GM12878 (cell line): ENCODE results near the gene CHMP4B. TPM values are rescaled to one million over a fixed set of nuclear protein-coding genes. Genes with fewer than 3 reads are reported as not detected.

Experiments
- ATAC-seq: fragments of 200-7000 bp; cut with Tn5 transposase; 3 replicates; pipeline ENCODE4 v1.9.1; 2020; ENCODE audit warnings: mild to moderate bottlenecking, moderate library complexity
- BruUV-seq: library from RNA; stranded (reverse); fragments of 400-500 nt; replicated peaks from 2 replicates; lab custom pipeline; 2021; lab: Mats Ljungman, UMichigan
- CTCF ChIA-PET: fragments of 300-600 bp; sonication (Branson Sonifier 250); formaldehyde crosslinking; extraction: SDS; loops from one replicate; lab custom pipeline; 2021; ENCODE audit warnings: inconsistent platforms; lab: Yijun Ruan, JAX
- POLR2A ChIA-PET: fragments of 350-600 bp; formaldehyde crosslinking; extraction: SDS; loops from one replicate; lab custom pipeline; 2021; ENCODE audit warnings: inconsistent platforms; lab: Charles Lee
- RAD21 ChIA-PET: fragments of 300-600 bp; sonication (Branson Sonifier 250); formaldehyde crosslinking; loops from one replicate; lab custom pipeline; 2023; ENCODE audit warnings: antibody characterized with exemption; ENCODE audit not compliant: unreplicated experiment; lab: Charles Lee
- SMC1A ChIA-PET: fragments of 300-600 bp; sonication (Branson Sonifier 250); formaldehyde crosslinking; loops from one replicate; lab custom pipeline; 2023; ENCODE audit not compliant: unreplicated experiment, uncharacterized antibody; lab: Charles Lee
- DNase-seq: peaks from one replicate; pipeline ENCODE4 v3.0.0-alpha.2; 2011; ENCODE audit warnings: low read depth, low spot score
- FAIRE-seq: peaks from 3 replicates; lab custom pipeline; 2011; peaks lifted over from hg19 to GRCh38; lab: Jason Lieb, UNC
- H2AFZ ChIP-seq: 2 replicates; pipeline ENCODE4 v1.6.0; 2011; ENCODE audit warnings: low read depth, low read length, control low read depth; ENCODE audit not compliant: control insufficient read depth
- H3K27ac ChIP-seq: 2 replicates; pipeline ENCODE4 v1.5.1; 2011; ENCODE audit warnings: control low read depth; ENCODE audit not compliant: control insufficient read depth, insufficient read depth
- H3K27me3 ChIP-seq, 2 experiments: replicated peaks in 1 of 2; 2 replicates each; pipeline versions ENCODE4 v1.6.0 to v1.6.1; 2011; ENCODE audit warnings: low read length in 1 of 2; ENCODE audit not compliant: control insufficient read depth in 2 of 2, insufficient read depth in 2 of 2
- H3K36me3 ChIP-seq, 2 experiments: 2 replicates each; pipeline ENCODE4 v1.5.1; 2011; ENCODE audit warnings: low read length in 1 of 2; ENCODE audit not compliant: control insufficient read depth in 2 of 2, insufficient read depth in 2 of 2
- H3K4me1 ChIP-seq: 2 replicates; pipeline ENCODE4 v1.6.1; 2011; ENCODE audit warnings: mild to moderate bottlenecking, low read length, moderate library complexity, mixed read lengths; ENCODE audit not compliant: control insufficient read depth, insufficient read depth
- H3K4me2 ChIP-seq: 2 replicates; pipeline ENCODE4 v1.6.0; 2011; ENCODE audit warnings: control low read depth; ENCODE audit not compliant: control insufficient read depth, insufficient read depth
- H3K4me3 ChIP-seq: fragments of 200-600 bp; sonication (generic); 2 replicates; pipeline ENCODE4 v1.5.1; 2016
- H3K79me2 ChIP-seq: 2 replicates; pipeline ENCODE4 v1.6.0; 2011; ENCODE audit warnings: low read length; ENCODE audit not compliant: control insufficient read depth, insufficient read depth
- H3K9ac ChIP-seq: 2 replicates; pipeline ENCODE4 v1.8.0; 2011; ENCODE audit warnings: low read length, control low read depth, mixed read lengths; ENCODE audit not compliant: control insufficient read depth, insufficient read depth
- H3K9me3 ChIP-seq: replicated peaks from 3 replicates; pipeline ENCODE4 v1.5.1; 2011; ENCODE audit warnings: mild to moderate bottlenecking, low read length; ENCODE audit not compliant: control insufficient read depth, insufficient read depth
- H4K20me1 ChIP-seq: 2 replicates; pipeline ENCODE4 v1.6.0; 2011; ENCODE audit not compliant: control insufficient read depth, insufficient read depth
- BACH1 ChIP-seq: fragments of 450-650 bp; IDR thresholded peaks from 2 replicates; pipeline ENCODE4 v1.6.1; 2017; ENCODE audit warnings: mild to moderate bottlenecking, borderline replicate concordance
- ESRRA ChIP-seq: IDR thresholded peaks from 2 replicates; pipeline ENCODE4 v1.6.1; 2012; ENCODE audit warnings: mild to moderate bottlenecking, low read length, improper control_type of control experiment
- ETV6 ChIP-seq, 2 experiments: fragments of 450-650 bp in 1 of 2; IDR thresholded peaks in 1 of 2; conservative IDR thresholded peaks in 1 of 2; 2 replicates each; pipeline ENCODE4 v1.6.1; 2014; ENCODE audit warnings: antibody characterized with exemption in 1 of 2, borderline replicate concordance in 1 of 2, low read depth in 1 of 2, mild to moderate bottlenecking in 1 of 2, moderate library complexity in 1 of 2
- HDAC6 ChIP-seq: fragments of 200-600 bp; sonication (generic); IDR thresholded peaks from one replicate; pipeline ENCODE4 v1.8.0; 2017; ENCODE audit warnings: antibody characterized with exemption; ENCODE audit not compliant: unreplicated experiment
- MYC ChIP-seq: IDR thresholded peaks from 2 replicates; pipeline ENCODE4 v1.6.1; 2011; ENCODE audit warnings: mild to moderate bottlenecking, low read length, moderate library complexity, inconsistent platforms; ENCODE audit not compliant: insufficient read depth, insufficient replicate concordance, insufficient read length, severe bottlenecking
- NBN ChIP-seq: fragments of 450-650 bp; IDR thresholded peaks from 2 replicates; pipeline ENCODE4 v1.6.1; 2016
- NFYB ChIP-seq: IDR thresholded peaks from 2 replicates; pipeline ENCODE4 v1.6.1; 2011; ENCODE audit warnings: low read depth, mild to moderate bottlenecking, low read length, improper control_type of control experiment, moderate library complexity; ENCODE audit not compliant: insufficient read depth
- POLR2AphosphoS2 ChIP-seq: IDR thresholded peaks from 2 replicates; pipeline ENCODE4 v1.6.1; 2011; ENCODE audit warnings: low read depth, mild to moderate bottlenecking, low read length, improper control_type of control experiment, moderate library complexity
- SMARCA5 ChIP-seq: fragments of 450-650 bp; IDR thresholded peaks from 2 replicates; pipeline ENCODE4 v1.6.1; 2017; ENCODE audit warnings: mild to moderate bottlenecking
- SP1 ChIP-seq: IDR thresholded peaks from one replicate; pipeline ENCODE4 v1.6.1; 2011; ENCODE audit warnings: low read depth, low read length
- YY1 ChIP-seq: IDR thresholded peaks from 2 replicates; pipeline ENCODE4 v1.6.1; 2011; ENCODE audit warnings: low read depth, mild to moderate bottlenecking, low read length
- ZNF207 ChIP-seq: fragments of 450-650 bp; IDR thresholded peaks from 2 replicates; pipeline ENCODE4 v1.6.1; 2014; ENCODE audit warnings: antibody characterized with exemption, mild to moderate bottlenecking, borderline replicate concordance
- WGBS: methylation state at CpG from one replicate; pipeline ENCODE4 v1.1.6; 2016; ENCODE audit warnings: low lambda C conversion rate; ENCODE audit not compliant: insufficient replicate concordance, insufficient coverage; ENCODE audit errors: missing lambda C conversion rate; 5-methylcytosine and 5-hydroxymethylcytosine counted together
- in situ Hi-C: fragments of 300-500 bp; cut with MboI; formaldehyde crosslinking; loops from 9 replicates; pipeline ENCODE4 v1.14.3; 2018; ENCODE audit warnings: mixed read lengths
- intact Hi-C: fragments of 100-400 bp; cut with micrococcal nuclease; formaldehyde crosslinking; loops from one replicate; pipeline ENCODE4 v1.14.2; 2022; ENCODE audit not compliant: unreplicated experiment
- polyA plus RNA-seq, 11 experiments: library from polyadenylated mRNA; depleted of rRNA in 4 of 11; unstranded in 6 of 11; stranded (reverse) in 5 of 11; fragments of >200 nt; fragmentation: Nextera tagmentation in 4 of 11; fragmentation: Illumina TruSeq in 1 of 11; extraction: Ambion mirVana in 4 of 11; extraction: Trizol in 1 of 11; gene quantifications; 1 replicate in 1 of 11; 2 replicates in 10 of 11; pipeline versions ENCODE4 v1.2.1 to v1.2.3, GENCODE V29; 2011 to 2016; ENCODE audit warnings: inconsistent platforms in 2 of 11, missing spikeins in 2 of 11, low read depth in 1 of 11
- total RNA-seq, 4 experiments: library from RNA; depleted of rRNA in 3 of 4; stranded (reverse); fragments of >200 nt in 3 of 4; fragmentation: Illumina TruSeq in 1 of 4; extraction: Trizol in 1 of 4; gene quantifications; 2 replicates each; pipeline versions ENCODE4 v1.2.1 to v1.2.3, GENCODE V29; 2013 to 2021
- TF ChIP-seq, protein P1 (sequence below): fragments of 450-650 bp; IDR thresholded peaks from 2 replicates; pipeline ENCODE4 v1.6.1; 2017; ENCODE audit warnings: mild to moderate bottlenecking, moderate library complexity
- TF ChIP-seq, protein P2 (sequence below): IDR thresholded peaks from 2 replicates; pipeline ENCODE4 v1.6.1; 2012; ENCODE audit warnings: low read length, inconsistent platforms
- TF ChIP-seq, protein P3 (sequence below): IDR thresholded peaks from 2 replicates; pipeline ENCODE4 v1.6.1; 2011; ENCODE audit warnings: low read depth, mild to moderate bottlenecking, low read length, moderate library complexity, borderline replicate concordance; ENCODE audit errors: extremely low read depth
- TF ChIP-seq, protein P4 (sequence below): IDR thresholded peaks from 2 replicates; pipeline ENCODE4 v1.6.1; 2012; ENCODE audit warnings: low read depth, low read length, improper control_type of control experiment

The CHMP4B gene
- total and polyA plus RNA-seq, 10 of the 15 experiments (the other 5 are each of a cell fraction or from before 2014, with no cell fraction given): 4.2 to 118 (median 49.6) TPM

DNA sequence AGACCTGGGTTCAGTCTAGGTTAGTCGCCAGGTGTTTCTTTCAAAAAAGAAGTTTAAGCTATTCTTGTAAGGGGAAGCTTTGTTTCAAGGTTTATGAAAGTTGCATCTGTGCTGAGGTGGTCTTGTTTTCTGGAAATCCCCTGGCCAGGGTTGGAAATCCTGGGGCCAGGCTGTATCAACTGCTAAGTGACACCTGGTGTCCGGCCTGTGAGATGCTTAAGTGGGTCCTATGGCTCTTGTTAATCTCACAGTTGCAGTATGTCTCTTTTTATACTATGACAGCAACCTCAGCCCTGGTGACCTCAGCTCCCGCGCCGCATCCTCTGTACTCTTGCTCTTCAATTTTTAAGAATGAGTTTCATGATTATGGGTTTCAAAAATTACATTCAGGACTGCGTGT lies 72.0 kb downstream of the CHMP4B start (continued):
- TF ChIP-seq, protein P1, sequence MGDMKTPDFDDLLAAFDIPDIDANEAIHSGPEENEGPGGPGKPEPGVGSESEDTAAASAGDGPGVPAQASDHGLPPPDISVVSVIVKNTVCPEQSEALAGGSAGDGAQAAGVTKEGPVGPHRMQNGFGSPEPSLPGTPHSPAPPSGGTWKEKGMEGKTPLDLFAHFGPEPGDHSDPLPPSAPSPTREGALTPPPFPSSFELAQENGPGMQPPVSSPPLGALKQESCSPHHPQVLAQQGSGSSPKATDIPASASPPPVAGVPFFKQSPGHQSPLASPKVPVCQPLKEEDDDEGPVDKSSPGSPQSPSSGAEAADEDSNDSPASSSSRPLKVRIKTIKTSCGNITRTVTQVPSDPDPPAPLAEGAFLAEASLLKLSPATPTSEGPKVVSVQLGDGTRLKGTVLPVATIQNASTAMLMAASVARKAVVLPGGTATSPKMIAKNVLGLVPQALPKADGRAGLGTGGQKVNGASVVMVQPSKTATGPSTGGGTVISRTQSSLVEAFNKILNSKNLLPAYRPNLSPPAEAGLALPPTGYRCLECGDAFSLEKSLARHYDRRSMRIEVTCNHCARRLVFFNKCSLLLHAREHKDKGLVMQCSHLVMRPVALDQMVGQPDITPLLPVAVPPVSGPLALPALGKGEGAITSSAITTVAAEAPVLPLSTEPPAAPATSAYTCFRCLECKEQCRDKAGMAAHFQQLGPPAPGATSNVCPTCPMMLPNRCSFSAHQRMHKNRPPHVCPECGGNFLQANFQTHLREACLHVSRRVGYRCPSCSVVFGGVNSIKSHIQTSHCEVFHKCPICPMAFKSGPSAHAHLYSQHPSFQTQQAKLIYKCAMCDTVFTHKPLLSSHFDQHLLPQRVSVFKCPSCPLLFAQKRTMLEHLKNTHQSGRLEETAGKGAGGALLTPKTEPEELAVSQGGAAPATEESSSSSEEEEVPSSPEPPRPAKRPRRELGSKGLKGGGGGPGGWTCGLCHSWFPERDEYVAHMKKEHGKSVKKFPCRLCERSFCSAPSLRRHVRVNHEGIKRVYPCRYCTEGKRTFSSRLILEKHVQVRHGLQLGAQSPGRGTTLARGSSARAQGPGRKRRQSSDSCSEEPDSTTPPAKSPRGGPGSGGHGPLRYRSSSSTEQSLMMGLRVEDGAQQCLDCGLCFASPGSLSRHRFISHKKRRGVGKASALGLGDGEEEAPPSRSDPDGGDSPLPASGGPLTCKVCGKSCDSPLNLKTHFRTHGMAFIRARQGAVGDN: no peak
- TF ChIP-seq, all 136 proteins: peak for 23

DNA sequence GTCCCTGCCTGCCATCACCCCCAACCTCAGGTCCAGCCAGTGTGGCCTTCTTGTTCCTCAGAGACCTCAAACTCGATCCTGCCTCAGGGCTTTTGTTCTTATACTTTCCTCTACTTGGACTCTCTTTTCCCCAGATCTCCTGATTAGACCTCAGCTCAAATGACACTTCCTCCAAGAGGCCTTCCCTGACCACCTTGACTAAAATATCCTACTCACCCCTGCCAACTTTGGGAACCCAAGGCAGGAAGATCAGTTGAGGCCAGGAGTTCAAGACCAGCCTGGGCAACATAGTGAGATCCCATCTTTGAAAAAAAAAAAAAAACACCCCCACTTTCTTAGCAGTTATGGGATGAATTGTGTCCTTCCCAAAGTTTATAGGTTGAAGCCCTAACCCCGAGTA lies 73.5 kb downstream of the CHMP4B start:
- Histone ChIP-seq H2AFZ (no peak overlapping the region), H3K9ac (peak overlapping the region; percentile 49; the same call in 1 of the 2 replicates), H3K27ac (peak overlapping the region; percentile 86), H4K20me1 (no peaks in the 10 kb centered on the region), H3K9me3 (peaks cover 3% of the 10 kb centered on the region; the same call in 2 of the 3 replicates), H3K4me1 (peaks cover 37% of the 10 kb centered on the region), H3K79me2 (no peaks in the 10 kb centered on the region), H3K27me3 (no peaks in the 10 kb centered on the region), H3K36me3 (no peaks in the 10 kb centered on the region), H3K4me3 (no peak overlapping the region), H3K4me2 (peak overlapping the region; percentile 56; the same call in 1 of the 2 replicates)
- intact Hi-C loops (no loop called here), in situ Hi-C loops (no loop called here)
- ChIA-PET POLR2A (interaction anchor here (0.6 kb wide), 1 partner anchor 1559 kb away, joined by 10 read pairs; no protein-coding TSS in a partner anchor), RAD21 (no interaction called here), CTCF (interaction anchor here (1.5 kb wide), 1 partner anchor 31 kb away, joined by 4 read pairs; no protein-coding TSS in a partner anchor), SMC1A (interaction anchor here (1.1 kb wide), 1 partner anchor 13 kb away, joined by 3 read pairs; no protein-coding TSS in a partner anchor)
- BruUV-seq: no TSS peak
- 61% methylated on average over 2 of the region's 2 CpGs for WGBS
- ATAC-seq (no peak), FAIRE-seq (no peak), DNase-seq (no peak)
- no peak for TF ChIP-seq SMARCA5
- no peak for TF ChIP-seq POLR2AphosphoS2
- TF ChIP-seq YY1: no peak
- no peak for TF ChIP-seq SP1
- TF ChIP-seq ZNF207: no peak
- TF ChIP-seq ESRRA: no peak
- TF ChIP-seq ETV6 (conservative IDR thresholded peaks at IDR 0.05 in 1 of 2, IDR thresholded peaks at IDR 0.05 in 1 of 2; ENCODE audit: borderline replicate concordance in 1 of 2, low read depth in 1 of 2): no peak
- no peak for TF ChIP-seq MYC
- TF ChIP-seq, protein P2, sequence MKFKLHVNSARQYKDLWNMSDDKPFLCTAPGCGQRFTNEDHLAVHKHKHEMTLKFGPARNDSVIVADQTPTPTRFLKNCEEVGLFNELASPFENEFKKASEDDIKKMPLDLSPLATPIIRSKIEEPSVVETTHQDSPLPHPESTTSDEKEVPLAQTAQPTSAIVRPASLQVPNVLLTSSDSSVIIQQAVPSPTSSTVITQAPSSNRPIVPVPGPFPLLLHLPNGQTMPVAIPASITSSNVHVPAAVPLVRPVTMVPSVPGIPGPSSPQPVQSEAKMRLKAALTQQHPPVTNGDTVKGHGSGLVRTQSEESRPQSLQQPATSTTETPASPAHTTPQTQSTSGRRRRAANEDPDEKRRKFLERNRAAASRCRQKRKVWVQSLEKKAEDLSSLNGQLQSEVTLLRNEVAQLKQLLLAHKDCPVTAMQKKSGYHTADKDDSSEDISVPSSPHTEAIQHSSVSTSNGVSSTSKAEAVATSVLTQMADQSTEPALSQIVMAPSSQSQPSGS: no peak
- TF ChIP-seq NBN: no peak
- TF ChIP-seq, protein P3, sequence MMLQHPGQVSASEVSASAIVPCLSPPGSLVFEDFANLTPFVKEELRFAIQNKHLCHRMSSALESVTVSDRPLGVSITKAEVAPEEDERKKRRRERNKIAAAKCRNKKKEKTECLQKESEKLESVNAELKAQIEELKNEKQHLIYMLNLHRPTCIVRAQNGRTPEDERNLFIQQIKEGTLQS: no peak
- TF ChIP-seq HDAC6: no peak
- no peak for TF ChIP-seq NFYB
- no peak for TF ChIP-seq BACH1
- TF ChIP-seq, protein P4, sequence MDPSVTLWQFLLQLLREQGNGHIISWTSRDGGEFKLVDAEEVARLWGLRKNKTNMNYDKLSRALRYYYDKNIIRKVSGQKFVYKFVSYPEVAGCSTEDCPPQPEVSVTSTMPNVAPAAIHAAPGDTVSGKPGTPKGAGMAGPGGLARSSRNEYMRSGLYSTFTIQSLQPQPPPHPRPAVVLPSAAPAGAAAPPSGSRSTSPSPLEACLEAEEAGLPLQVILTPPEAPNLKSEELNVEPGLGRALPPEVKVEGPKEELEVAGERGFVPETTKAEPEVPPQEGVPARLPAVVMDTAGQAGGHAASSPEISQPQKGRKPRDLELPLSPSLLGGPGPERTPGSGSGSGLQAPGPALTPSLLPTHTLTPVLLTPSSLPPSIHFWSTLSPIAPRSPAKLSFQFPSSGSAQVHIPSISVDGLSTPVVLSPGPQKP: no peak
